ENCODE data around the gene LSS.

Gene LSS

DNA sequence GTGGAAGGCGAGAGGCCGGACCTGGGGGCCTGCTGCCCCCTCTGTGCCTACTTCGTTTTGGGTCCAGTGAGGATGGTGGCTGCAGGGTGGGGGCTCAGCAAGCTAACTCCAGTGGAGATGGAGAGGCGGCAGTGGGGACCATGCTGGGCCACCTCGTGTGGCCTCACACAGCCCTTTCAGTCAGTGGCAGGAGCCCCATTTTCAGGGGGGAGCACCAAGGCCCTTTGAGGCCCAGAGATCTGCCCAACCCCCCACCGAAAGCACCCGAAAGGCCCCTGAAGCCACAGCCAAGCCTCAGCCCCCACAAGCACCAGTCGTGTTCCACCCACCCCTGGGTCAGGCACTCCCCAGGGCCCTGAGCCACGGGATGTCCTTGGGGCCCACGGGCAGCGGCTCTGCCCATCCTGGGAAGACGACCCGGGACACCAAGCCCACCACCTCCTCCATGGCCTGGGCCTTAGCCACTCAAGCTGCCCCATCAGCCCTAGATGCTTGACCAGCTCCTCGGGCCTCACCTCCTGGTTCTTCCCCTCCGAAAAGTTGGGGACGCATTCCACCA, 73.5 kb downstream of the LSS start:
- DNase-seq (ENCODE audit: low read depth in 4 of 4, low spot score in 1 of 4), result no peak

GRCh38 chr21:46154155-46154954, 74.2 kb downstream of the LSS start:
- DNase-seq (ENCODE audit: low read depth in 4 of 4, low spot score in 1 of 4), result no peak

- peak in 3 of 4 experiments; percentile 13 to 38 (median 30) for DNase-seq (ENCODE audit: low read depth in 4 of 4, low spot score in 1 of 4)
Measured at GRCh38 chr21:46153247-46154154, 75.1 kb downstream of the LSS start.

GRCh38 chr21:46152927-46153246, 75.7 kb downstream of the LSS start:
- DNase-seq (ENCODE audit: low read depth in 4 of 4, low spot score in 1 of 4), result no peak

DNA sequence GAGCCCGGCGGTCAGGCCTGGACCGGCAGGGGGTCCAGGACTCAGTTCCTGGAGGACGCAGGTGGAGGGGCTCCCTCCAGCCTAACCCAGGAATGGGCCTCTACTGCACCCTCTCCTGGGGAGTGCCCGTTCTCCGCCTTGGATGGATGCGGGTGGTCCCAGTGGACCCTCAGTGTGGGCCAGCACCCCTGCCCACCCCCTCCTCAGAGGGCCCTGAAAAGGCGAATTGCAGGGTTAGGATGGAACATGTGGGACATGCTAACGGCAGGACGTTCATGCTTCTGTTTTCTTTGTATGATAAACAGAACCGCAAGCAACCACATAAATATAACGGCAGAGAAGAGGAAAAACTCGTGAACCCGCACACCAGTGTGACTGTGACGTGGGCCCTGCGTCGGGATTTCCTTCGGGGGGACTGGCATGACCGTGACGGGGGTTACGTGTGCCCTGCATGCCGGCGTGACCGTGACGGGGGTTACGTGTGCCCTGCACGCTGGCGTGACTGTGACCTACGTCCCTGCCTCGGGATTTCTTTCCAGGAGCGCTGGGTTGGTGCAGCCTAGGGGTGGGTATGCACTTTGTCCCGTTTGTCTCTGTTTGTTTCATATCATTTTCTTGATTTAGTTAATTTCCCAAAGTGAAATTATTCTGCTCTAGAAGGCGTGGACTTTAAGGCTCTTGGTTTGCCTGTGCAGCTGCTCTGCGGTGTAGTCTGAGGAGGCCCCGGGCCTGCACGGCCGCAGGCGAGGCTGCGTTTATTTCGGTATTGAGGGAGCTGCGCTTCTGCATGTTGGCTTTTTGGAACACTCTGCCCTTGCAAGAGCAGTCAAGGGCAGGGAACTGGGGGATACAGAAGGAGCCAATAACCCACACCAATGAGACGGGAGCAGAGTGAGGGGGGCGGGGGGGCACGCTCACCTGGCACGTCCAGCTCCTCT, 76.3 kb downstream of the LSS start:
- no peak for DNase-seq (ENCODE audit: low read depth in 4 of 4, low spot score in 1 of 4)

GRCh38 chr21:46151261-46151988, 77.1 kb downstream of the LSS start:
- no peak for DNase-seq (ENCODE audit: low read depth in 4 of 4, low spot score in 1 of 4)

- DNase-seq (ENCODE audit: low read depth in 4 of 4, low spot score in 1 of 4), result no peak
Measured at GRCh38 chr21:46150491-46151121, 78.0 kb downstream of the LSS start.

GRCh38 chr21:46150073-46150472, 78.5 kb downstream of the LSS start:
- no peak for DNase-seq (ENCODE audit: low read depth in 4 of 4, low spot score in 1 of 4)

GRCh38 chr21:46149205-46149901, 79.2 kb downstream of the LSS start:
- no peak for DNase-seq (ENCODE audit: low read depth in 4 of 4, low spot score in 1 of 4)

DNA sequence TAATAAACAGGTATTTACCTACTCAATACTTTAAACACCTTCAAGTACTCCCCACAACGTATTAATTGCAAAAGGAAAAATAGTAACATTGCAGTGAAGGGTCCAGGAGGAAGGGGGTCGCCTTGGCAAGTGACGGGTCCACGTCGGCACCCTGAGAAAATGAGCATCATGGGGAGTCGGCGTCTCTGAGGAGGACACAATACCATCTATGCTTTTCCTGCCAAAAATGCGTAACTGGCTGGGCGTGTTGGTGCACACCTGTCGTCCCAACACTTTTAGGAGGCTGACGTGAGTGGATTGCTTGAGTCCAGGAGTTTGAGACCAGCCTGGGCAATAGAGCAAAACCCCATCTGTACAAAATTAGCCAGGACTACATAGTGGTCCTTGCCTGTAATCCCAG, 80.5 kb downstream of the LSS start:
- no peak for DNase-seq (ENCODE audit: low read depth in 4 of 4, low spot score in 1 of 4)

GRCh38 chr21:46147429-46147828, 81.1 kb downstream of the LSS start:
- peak in 3 of 4 experiments; percentile 10 to 16 (median 11) for DNase-seq (ENCODE audit: low read depth in 4 of 4, low spot score in 1 of 4)

- no peak for DNase-seq (ENCODE audit: low read depth in 4 of 4, low spot score in 1 of 4)
Measured at GRCh38 chr21:46146856-46147255, 81.7 kb downstream of the LSS start.

- DNase-seq (ENCODE audit: low read depth in 4 of 4, low spot score in 1 of 4), result no peak
Measured at GRCh38 chr21:46145840-46146691, 82.5 kb downstream of the LSS start.

- DNase-seq (ENCODE audit: low read depth in 4 of 4, low spot score in 1 of 4), result no peak
Measured at GRCh38 chr21:46145159-46145839, 83.3 kb downstream of the LSS start.

DNA sequence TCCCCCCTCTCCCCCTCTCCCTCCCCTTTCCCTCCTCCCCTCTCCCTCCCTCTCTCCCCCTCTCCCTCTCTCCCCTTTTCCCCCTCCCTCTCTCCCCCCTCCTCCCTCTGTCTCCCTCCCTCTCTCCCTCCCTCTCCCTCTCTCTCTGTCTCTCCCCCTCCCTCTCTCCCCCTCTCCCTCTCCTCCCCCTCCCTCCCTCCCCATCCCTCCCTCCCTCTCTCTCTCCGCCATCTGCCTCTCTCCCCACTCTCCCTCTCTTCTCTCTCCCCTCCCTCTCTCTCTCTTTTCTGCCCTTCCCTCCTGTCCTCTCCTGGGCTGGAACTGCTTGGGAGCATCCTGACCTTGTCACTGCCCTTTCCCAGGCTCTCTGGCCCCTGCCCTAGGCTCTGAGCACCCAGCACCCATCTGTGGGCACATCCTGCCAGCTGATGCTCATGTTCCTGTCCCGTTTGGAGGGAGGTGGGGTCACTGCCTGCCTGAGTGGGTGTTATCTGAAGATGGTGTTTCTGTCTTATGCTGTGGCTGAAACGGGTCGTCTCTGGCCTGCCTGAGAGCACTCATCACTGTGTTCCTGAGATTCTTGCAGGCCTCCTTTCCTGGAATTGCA, 84.0 kb downstream of the LSS start:
- no peak for DNase-seq (ENCODE audit: low read depth in 4 of 4, low spot score in 1 of 4)

GRCh38 chr21:46142582-46143473, 85.7 kb downstream of the LSS start:
- DNase-seq (ENCODE audit: low read depth in 4 of 4, low spot score in 1 of 4), result no peak
